Left renal cortex interstitium (tissue), 4 donors: ENCODE results near the gene HERC5. TPM values are rescaled to one million over a fixed set of nuclear protein-coding genes. Genes with fewer than 3 reads are reported as not detected.
A peak's percentile ranks its signal among the peaks of the same experiment; 100 is the strongest.
"Not testable (repeated sequence)": the region's sequence is repeated elsewhere in the genome, so short reads cannot be mapped to it uniquely, and the experiment has no call there.

Experiments used
- DNase-seq, 4 donors: peaks; one replicate each; pipeline ENCODE4 v3.0.0-alpha.2; 2013; ENCODE audit warnings: low read depth in 4 of 4, low spot score in 2 of 4, missing footprints in 1 of 4
- polyA plus RNA-seq, 4 donors: library from polyadenylated mRNA; unstranded; fragments of 120-200 nt; gene quantifications; one replicate each; pipeline ENCODE4 v1.2.1, GENCODE V29; 2013; ENCODE audit not compliant: insufficient read length in 4 of 4

HERC5 gene
- polyA plus RNA-seq, 4 donors, result 4.0 to 7.8 (median 5.0) TPM

DNA sequence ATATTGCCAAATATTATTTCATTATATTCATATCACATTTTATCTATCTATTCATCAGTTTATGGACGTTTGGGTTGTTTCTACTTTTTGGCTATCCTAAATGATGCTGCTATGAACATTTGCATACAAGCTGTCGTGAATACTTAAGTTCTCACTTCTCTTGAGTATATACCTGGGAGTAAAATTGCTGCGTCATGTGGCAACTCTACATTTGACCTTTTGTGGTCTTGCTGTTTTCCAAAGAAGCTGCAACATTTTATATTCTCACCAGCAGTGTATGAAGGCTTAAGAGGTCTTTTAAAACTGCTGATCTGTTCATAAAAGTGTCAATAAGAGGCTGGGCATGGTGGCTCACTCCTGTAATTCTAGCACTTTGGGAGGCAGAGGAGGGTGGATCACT, 60.9 kb downstream of the HERC5 start:
- DNase-seq, result no peak

DNA sequence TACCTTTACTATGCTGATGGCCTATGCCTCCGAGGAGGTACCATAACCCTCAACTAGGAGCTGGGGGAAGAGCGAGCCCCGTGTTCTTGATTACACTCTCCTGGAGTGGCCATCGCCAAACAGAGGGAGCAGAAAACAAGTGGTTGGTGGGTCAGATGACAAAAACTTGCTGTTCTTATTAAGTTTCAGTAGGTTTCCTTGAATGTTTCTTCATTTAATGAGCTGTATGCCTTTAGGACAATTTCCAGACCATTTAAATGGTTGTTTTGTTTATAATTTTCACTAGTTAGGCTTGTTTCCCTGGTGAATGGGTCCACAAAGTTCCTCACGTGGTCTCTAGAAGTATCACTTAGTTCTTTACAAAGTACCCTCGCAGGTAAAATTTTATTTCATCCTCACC, 62.0 kb downstream of the HERC5 start:
- DNase-seq, result no peak

DNA sequence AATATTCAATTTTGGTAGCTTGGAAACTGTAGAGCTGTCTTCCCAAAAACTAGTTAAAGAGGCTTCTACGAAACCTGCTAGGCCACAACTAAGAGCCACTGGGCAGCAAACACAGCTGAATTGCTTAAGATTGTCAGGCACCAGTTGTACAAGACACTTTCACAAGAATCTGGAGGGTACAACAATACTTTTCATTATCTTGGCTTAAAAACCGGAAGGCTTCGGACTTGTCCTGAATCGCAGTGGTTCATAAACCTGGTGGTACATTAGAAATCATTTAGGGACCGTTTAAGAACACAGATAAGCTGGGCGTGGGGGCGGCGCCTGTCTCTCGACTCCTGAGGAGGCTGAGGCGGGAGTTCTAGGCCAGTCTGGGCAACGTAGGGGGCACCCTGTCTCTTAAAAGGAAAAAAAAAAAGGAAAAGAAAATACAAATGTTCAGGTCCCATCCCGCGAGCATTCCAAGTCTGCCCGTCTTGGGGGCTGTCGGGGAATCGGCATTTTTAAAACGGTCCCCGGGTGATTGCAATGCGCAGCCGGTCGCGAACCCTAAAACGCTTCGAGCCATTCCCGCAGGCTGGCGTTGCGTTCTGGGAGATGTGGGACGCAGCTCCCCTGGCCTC, 65.9 kb downstream of the HERC5 start:
- peak in 3 of 4 donors; percentile 18 to 47 (median 24) for DNase-seq

DNA sequence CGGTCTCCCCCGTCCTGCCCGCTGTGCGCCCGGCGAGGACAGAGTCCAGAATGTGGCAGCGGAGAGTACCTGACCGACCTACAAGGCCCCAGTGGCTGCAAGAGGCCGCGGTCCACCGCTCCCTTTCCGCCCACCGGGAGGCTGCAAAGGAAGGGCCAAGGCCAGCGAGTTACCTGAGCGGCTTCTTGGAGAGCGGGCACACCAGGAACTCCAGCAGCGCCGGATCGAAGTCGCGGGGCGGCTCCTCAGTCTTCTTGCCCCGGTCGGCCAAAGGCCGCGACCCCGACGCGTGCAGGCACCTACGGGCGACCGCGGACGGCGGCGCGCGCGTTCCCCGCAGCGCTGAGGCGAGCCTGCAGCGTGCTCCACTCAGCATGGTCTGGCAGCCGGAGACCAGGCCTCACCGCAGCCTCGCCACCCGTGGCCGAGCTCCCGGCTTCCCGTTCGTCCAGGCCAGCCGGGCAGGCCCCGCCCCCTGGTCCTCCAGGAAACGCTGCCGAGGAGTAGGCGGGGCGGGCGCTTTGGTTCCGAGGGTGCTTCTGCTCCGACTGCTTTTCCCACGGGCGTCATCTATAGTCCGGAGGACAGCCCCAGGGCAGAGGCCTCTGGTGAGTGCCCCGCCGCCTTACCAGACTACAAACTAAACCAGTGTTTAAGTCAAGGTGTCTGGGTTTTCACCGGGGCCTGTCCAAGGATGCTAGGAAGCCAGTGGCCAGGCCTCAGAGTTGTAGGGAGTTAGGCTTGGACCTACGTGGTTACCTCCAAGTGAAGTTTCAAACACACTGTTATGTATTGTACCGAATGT, 66.6 kb downstream of the HERC5 start, which contains the start of gene PYURF:
TSS of gene PYURF (minus strand) at position 452 of the 805 bp plus-strand sequence. CDS start at position 376, 76 bp downstream.
- peak; percentile 74 to 87 (median 82) for DNase-seq

DNA sequence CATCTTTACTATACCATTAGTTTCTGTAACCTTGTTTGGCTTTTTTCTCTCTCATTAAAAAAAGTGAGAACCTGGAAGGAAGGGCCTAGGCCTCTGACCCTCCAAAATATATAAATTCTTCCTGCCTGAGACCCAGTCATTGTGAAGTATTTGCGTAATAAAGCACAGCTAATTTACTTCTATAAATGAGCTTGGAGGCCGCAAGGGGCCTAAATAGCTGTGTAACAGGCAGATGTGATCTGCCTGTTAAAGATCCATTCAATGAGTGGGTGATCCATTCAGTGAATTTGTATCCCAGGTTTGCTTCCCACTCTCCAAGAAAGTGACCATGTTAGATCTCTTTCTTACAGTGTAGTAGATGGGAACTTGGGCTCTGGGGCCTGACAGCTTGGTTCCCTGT, 67.3 kb downstream of the HERC5 start:
- DNase-seq, result peak in 1 of 4 donors; percentile 9

DNA sequence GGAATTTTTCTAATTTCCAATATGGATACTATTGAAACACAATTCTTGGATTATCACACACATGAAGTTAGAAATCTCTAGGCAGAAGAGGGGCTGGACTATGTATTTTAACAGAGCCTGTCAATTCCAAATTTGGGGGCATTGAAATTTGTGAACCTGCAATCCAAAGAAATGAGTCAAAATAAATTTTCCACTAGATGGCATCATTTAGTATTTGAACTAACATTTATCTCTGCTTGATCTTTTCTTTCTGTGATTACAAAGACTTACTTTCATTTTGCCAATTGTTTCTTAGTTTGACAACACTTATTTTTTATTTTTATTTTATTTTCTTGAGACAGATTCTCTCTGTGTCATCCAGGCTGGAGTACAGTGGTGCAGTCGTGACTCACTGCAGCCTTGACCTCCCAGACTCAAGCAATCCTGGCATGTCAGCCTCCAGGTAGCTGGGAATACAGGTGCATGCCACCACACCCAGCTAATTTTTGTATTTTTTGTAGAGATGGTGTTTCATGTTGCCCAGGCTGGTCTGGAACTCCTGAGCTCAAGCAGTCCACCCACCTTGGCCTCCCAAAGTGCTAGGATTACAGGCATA, 69.4 kb downstream of the HERC5 start:
- no peak for DNase-seq

DNA sequence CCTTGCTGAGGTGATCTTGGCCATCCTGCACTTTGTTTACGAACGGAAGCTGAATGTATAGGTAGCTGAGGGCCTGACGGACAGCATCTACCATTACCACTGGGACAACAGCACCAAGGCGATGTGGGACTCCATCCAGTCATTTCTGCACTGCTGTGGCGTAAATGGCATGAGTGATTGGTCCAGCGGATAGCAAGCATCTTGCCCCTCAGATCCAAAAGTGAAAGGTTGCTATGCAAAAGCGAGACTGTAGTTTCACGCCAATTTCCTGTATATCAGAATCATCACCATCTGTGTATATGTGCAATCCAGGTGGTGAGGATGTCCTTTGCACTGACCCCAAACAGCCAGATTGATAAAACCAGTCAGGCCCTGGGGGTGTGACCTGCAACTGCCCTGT, 70.9 kb downstream of the HERC5 start:
- DNase-seq, result no peak

DNA sequence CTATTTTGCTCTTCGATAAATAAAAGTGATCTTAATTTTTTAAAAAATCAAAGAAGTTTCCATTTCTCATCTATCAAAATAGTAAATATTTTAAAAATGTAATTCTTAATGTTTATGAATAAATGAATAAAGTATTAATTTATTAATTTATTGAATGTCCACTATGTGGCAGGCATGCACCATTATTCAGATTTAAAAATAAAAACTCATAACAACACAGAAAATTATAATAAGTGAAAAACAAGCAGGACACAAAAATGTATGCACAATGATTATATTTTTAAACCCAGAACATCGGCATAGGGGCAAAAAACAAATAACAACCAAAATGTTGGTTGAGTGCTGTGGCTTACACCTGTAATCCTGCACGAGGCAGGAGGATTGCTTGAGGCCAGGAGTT, 71.9 kb downstream of the HERC5 start:
- no peak for DNase-seq

DNA sequence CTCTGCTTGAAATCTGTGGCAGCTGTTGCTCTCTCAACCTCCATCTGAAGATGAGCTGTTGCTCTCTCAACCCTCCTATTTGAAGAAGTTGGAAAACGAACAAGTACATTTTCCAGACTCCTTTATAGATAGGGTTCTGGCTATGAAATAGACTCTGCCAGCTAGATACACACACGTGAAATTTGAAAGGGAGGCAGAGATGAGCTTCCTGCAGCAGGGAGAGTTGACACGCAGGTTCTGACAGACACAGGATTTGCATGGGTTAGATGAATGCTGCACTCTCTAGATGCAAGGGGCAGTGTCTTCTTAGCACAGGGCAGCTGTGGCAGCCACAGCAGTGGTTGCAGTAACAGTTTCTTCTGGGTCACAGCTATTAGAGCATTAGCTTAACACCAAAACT, 74.6 kb downstream of the HERC5 start:
- no peak for DNase-seq

DNA sequence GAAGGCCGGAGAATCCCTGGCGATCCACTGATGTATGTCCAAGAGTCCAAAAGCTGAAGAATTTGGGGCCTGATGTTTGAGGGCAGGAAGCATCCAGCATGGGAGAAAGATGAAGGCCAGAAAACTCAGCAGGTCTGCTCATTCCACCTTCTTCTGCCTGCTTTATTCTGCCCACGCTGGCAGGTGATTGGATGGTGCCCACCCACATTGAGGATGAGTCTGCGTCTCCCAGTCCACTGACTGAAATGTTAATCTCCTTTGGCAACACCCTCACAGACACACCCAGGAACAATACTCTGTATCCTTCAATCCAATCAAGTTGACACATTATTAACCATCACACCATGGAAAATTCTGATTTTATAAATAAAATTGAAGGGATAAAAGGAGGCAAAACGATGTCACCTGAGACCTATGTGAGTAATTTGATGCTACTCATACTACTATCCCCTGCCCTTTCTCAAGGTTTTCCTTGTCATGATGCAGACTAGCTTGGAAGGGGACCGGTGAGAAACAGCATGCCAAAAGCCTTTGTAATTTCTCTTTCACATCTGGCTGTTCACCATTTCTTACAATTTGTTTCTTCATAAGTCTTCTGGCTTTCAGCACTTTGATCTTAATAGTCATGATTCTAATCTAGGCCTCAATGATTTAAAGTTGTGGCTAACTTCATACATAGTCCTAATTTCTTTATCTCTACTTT, 76.3 kb downstream of the HERC5 start:
- no peak for DNase-seq

DNA sequence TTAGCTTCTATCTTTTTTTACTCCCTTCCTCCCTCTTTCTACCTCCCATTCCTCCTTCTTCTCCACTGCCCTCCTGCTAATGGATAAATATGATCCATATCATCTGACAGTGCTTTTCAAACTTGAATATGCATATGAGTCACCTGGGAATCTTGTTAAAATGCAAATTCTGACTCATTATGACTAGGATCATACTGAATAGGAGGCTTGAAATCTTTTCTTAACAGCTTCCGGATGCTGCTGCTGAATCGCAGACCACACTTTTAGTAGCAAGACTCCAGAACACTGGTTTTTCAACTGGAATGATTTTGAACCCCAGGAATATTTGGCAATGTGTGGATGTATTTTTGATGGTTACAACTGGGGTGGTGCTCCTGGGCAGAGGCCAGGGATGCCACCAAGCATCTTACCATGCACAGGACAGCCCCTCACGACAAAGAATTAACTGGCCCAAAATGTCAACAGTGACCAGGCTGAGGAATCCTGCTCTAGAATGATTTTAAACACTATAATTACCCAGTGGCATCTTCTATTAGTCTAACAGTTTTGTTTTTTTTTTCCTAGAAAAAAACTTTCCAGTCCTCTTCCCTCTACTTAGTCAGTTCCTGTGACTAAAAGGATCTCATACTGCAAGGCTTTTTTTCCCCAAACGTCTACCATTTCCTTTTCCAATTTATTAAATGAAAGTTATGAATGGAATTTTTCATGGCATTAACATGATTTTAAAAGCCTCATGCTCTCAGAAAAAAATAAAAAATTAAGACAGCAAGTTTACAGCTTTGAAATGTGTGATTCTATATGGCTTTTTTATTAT, 77.2 kb downstream of the HERC5 start:
- no peak for DNase-seq

DNA sequence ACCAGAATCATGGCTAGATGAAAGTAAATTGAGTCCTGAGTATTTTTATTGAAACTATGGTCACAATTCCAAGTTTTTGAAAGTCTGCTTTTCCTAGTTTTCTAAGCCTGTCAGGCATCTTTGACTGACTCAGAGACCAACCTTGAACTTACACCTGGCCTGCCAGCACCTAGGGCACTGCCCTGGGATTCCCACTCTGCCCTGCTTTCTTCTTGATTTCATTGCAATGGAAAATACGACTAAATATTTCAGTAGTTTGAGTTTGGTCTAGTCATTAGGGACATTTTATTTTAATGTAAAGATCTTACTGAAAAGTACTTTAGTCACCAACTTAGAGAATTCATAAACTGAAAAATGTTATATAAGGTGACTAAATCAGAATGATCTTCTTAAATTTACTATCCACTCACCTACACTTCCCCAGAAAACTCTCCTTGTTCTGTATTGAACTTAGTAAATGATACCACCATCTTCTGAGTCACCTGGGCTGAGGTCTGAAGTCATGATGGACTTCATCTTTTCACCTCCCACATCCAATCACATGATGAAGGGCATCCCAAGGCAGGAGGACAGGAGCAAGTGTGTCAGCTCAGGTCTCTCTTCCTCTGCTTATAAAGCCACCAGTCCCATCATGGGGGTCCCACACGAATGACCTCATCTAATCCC, 78.3 kb downstream of the HERC5 start:
- no peak for DNase-seq

DNA sequence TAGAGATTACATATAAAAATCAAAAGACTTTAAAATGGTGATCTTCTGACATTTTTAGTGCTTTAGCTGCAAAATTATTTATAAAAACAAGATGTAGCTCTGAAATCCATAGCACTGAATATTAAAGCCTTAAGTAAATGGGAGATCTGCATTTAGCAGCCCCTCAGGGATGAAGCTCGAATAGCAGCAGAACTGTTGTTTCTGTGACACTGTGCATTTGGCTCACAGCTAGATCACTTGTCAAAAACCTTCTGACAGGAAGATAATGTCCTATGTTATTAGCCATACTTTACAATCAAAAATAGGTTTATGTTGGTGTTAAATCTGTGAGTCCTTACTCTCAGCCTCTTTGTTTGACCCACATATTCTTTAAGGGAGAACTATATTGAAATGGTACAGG, 80.8 kb downstream of the HERC5 start:
- no peak for DNase-seq

DNA sequence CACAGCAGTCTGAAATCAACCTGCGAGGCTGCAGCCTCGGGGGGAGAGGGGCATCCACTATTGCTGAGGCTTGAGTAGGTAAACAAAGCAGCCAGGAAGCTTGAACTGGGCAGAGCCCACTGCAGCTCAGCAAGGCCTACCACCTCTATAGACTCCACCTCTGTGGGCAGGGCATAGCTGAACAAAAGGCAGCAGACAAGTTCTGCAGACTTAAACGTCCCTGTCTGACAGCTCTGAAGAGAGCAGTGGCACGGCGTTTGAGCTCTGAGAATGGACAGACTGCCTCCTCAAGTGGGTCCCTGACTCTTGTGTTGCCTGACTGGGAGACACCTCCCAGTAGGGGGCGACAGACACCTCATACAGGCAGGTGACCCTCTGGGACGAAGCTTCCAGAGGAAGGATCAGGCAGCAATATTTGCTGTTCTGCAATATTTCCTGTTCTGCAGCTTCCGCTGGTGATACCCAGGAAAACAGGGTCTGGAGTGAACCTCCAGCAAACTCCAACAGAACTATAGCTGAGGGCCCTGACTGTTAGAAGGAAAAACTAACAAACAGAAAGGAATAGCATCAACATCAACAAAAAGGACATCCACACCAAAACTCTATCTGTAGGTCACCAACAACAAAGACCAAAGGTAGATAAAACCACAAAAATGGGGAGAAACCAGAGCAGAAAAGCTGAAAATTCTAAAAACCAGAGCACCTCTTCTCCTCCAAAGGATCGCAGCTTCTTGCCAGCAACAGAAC, 82.6 kb downstream of the HERC5 start:
- not testable (repeated sequence) for DNase-seq

DNA sequence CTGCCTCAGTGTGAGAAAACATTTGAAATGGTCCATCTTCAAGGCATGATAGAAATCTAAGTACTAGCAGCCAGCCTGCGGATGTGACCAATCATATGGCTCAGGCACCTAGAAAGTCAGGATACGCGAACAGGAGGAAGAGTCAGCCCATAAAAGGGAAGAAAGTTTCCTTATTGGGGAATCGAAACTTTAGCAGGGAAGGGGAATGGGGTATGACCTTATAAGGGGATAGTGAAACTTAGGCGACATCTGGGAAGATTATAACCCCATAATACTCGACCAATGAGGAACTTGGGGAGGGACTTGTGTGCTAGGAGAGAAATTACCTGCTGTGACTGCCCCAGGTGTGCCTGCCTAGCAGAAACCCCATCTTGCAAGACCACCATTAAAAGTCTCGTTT, 92.9 kb downstream of the HERC5 start:
- no peak for DNase-seq
